GM18951 (cell line): ENCODE data around the gene GSTM3.
"Not testable (repeated sequence)": the region's sequence is repeated elsewhere in the genome, so short reads cannot be mapped to it uniquely, and the experiment has no call there.

Experiments used
- POLR2A ChIP-seq: IDR thresholded peaks from 4 replicates; pipeline ENCODE4 v1.6.1; 2011; ENCODE audit warnings: mild to moderate bottlenecking; ENCODE audit not compliant: insufficient read length, insufficient read depth; ENCODE audit errors: extremely low read depth
- in situ Hi-C: fragments of 300-500 bp; cut with MboI; formaldehyde crosslinking; loops from one replicate; pipeline ENCODE4 v1.12.0; 2022; ENCODE audit warnings: low sequenced_read_pairs, mixed read lengths, inconsistent platforms; ENCODE audit not compliant: unreplicated experiment

The GSTM3 gene

GRCh38 chr1:109750241-109750882, 9.5 kb upstream of the GSTM3 start:
- in situ Hi-C loops = no loop called here

GRCh38 chr1:109749221-109749620, 8.4 kb upstream of the GSTM3 start:
- in situ Hi-C loops = no loop called here
- TF ChIP-seq POLR2A = no peak

More at GRCh38 chr1:109750241-109750882, 9.5 kb upstream of the GSTM3 start:
- TF ChIP-seq POLR2A = no peak

GRCh38 chr1:109748311-109748710, 7.5 kb upstream of the GSTM3 start:
- in situ Hi-C loops = not testable (repeated sequence)

- TF ChIP-seq POLR2A = no peak
- in situ Hi-C loops = no loop called here
These were observed 862 bp downstream of the GSTM3 start for GRCh38 chr1:109739738-109740614.

GRCh38 chr1:109733236-109733870, 7.5 kb downstream of the GSTM3 start:
- in situ Hi-C loops = no loop called here
- TF ChIP-seq POLR2A = no peak

- in situ Hi-C loops = no loop called here
- TF ChIP-seq POLR2A = no peak
These were observed 8.4 kb downstream of the GSTM3 start for GRCh38 chr1:109732390-109732881.

GRCh38 chr1:109730666-109731065, 10.2 kb downstream of the GSTM3 start:
- TF ChIP-seq POLR2A = no peak
- in situ Hi-C loops = no loop called here

GRCh38 chr1:109728870-109729269, 12.0 kb downstream of the GSTM3 start:
- in situ Hi-C loops = no loop called here
- no peak for TF ChIP-seq POLR2A

- TF ChIP-seq POLR2A = no peak
These were observed 14.0 kb downstream of the GSTM3 start for GRCh38 chr1:109726728-109727373.

GRCh38 chr1:109726007-109726406, 14.8 kb downstream of the GSTM3 start:
- no peak for TF ChIP-seq POLR2A
- in situ Hi-C loops = no loop called here

More at GRCh38 chr1:109726728-109727373, 14.0 kb downstream of the GSTM3 start:
- in situ Hi-C loops = no loop called here

GRCh38 chr1:109725510-109725909, 15.3 kb downstream of the GSTM3 start:
- in situ Hi-C loops = no loop called here

GRCh38 chr1:109724933-109725332, 15.9 kb downstream of the GSTM3 start:
- no peak for TF ChIP-seq POLR2A
- in situ Hi-C loops = no loop called here

More at GRCh38 chr1:109725510-109725909, 15.3 kb downstream of the GSTM3 start:
- TF ChIP-seq POLR2A = no peak
